Measurements from ENCODE around the gene C2orf49. TPM values are rescaled to one million over a fixed set of nuclear protein-coding genes. Genes with fewer than 3 reads are reported as not detected.

C2orf49 gene
- total and polyA plus RNA-seq, 10 of the 15 experiments (the other 5 are each of a cell fraction or from before 2014, with no cell fraction given) = 7.2 to 24.2 (median 15.5) TPM

DNA sequence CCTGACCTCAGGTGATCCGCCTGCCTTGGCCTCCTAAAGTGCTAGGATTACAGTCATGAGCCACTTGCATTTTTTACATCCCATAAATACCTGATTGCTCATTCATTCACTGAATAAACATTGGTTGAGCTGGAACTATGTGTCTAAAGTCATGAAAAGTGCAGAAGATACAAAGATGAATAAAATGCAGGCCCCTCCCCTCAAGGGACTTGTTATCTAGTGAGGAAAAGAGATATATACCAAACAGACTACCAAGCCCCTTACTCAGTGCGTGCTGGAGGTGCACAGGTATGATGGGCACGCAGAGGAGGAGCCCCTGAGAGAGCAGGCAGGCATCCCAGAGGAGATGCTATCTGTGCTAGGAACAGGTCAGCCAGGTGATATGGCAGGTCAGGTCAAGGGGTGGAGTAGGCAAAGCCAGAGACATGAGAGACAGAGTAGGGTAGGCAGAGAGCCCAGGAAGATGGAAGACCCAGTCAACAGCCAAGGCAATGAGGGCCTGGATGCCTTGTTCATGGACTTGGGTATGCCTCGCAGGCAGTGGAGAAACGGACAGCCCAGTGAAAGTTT lies 53.8 kb downstream of the C2orf49 start:
- H4K20me1 ChIP-seq (ENCODE audit: control insufficient read depth, insufficient read depth) = no peaks in the 10 kb centered on the region
- WGBS (ENCODE audit: insufficient coverage, insufficient replicate concordance, low lambda C conversion rate, missing lambda C conversion rate) = 27% methylated on average over 5 of the region's 5 CpGs
- no peaks in the 10 kb centered on the region for H3K79me2 ChIP-seq (ENCODE audit: control insufficient read depth, insufficient read depth, low read length)
- ChIA-PET CTCF (no interaction called here), SMC1A (ENCODE audit: uncharacterized antibody, unreplicated experiment) (no interaction called here), RAD21 (ENCODE audit: unreplicated experiment) (interaction anchor here (0.9 kb wide), 1 partner anchor 24 kb away, joined by 3 read pairs; no protein-coding TSS in a partner anchor), POLR2A (no interaction called here)
- no peak overlapping the region for H2AFZ ChIP-seq (ENCODE audit: control insufficient read depth, low read depth, low read length)
- DNase-seq (ENCODE audit: low read depth, low spot score) = no peak
- intact Hi-C loops (cut with micrococcal nuclease; ENCODE audit: unreplicated experiment) (no loop called here), in situ Hi-C loops (cut with MboI) (no loop called here)
- H3K9ac ChIP-seq (ENCODE audit: control insufficient read depth, insufficient read depth, low read length) = no peak overlapping the region
- FAIRE-seq = no peak
- H3K27me3 ChIP-seq (replicated peaks in 1 of 2; ENCODE audit: control insufficient read depth in 2 of 2, insufficient read depth in 2 of 2, low read length in 1 of 2) = peaks cover 0 to 3% of the 10 kb centered on the region in 2 experiments; a peak in 1 of 4 replicates
- no peak overlapping the region for H3K27ac ChIP-seq (ENCODE audit: control insufficient read depth, insufficient read depth)
- H3K36me3 ChIP-seq (ENCODE audit: control insufficient read depth in 2 of 2, insufficient read depth in 2 of 2, low read length in 1 of 2) = no peaks in the 10 kb centered on the region
- TF ChIP-seq RB1 (IDR thresholded peaks at IDR 0.05; ENCODE audit: borderline replicate concordance) = no peak
- no peak for TF ChIP-seq MTA2 (IDR thresholded peaks at IDR 0.05; ENCODE audit: low read depth)
- no peak for TF ChIP-seq MTA3 (IDR thresholded peaks at IDR 0.05; ENCODE audit: borderline replicate concordance, low read length)
- TF ChIP-seq, protein P1, sequence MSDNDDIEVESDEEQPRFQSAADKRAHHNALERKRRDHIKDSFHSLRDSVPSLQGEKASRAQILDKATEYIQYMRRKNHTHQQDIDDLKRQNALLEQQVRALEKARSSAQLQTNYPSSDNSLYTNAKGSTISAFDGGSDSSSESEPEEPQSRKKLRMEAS (IDR thresholded peaks at IDR 0.05; ENCODE audit: low read depth, low read length) = no peak
- TF ChIP-seq, protein P2, sequence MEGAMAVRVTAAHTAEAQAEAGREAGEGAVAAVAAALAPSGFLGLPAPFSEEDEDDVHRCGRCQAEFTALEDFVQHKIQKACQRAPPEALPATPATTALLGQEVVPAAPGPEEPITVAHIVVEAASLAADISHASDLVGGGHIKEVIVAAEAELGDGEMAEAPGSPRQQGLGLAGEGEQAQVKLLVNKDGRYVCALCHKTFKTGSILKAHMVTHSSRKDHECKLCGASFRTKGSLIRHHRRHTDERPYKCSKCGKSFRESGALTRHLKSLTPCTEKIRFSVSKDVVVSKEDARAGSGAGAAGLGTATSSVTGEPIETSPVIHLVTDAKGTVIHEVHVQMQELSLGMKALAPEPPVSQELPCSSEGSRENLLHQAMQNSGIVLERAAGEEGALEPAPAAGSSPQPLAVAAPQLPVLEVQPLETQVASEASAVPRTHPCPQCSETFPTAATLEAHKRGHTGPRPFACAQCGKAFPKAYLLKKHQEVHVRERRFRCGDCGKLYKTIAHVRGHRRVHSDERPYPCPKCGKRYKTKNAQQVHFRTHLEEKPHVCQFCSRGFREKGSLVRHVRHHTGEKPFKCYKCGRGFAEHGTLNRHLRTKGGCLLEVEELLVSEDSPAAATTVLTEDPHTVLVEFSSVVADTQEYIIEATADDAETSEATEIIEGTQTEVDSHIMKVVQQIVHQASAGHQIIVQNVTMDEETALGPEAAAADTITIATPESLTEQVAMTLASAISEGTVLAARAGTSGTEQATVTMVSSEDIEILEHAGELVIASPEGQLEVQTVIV (IDR thresholded peaks at IDR 0.05; ENCODE audit: borderline replicate concordance, partially characterized antibody) = no peak
- TF ChIP-seq CREM (IDR thresholded peaks at IDR 0.05; ENCODE audit: low read depth) = no peak
- TF ChIP-seq SUZ12 (IDR thresholded peaks at IDR 0.05; ENCODE audit: unreplicated experiment) = no peak
- no peak for TF ChIP-seq EED (IDR thresholded peaks at IDR 0.05; ENCODE audit: low read depth)
- TF ChIP-seq, protein P3, sequence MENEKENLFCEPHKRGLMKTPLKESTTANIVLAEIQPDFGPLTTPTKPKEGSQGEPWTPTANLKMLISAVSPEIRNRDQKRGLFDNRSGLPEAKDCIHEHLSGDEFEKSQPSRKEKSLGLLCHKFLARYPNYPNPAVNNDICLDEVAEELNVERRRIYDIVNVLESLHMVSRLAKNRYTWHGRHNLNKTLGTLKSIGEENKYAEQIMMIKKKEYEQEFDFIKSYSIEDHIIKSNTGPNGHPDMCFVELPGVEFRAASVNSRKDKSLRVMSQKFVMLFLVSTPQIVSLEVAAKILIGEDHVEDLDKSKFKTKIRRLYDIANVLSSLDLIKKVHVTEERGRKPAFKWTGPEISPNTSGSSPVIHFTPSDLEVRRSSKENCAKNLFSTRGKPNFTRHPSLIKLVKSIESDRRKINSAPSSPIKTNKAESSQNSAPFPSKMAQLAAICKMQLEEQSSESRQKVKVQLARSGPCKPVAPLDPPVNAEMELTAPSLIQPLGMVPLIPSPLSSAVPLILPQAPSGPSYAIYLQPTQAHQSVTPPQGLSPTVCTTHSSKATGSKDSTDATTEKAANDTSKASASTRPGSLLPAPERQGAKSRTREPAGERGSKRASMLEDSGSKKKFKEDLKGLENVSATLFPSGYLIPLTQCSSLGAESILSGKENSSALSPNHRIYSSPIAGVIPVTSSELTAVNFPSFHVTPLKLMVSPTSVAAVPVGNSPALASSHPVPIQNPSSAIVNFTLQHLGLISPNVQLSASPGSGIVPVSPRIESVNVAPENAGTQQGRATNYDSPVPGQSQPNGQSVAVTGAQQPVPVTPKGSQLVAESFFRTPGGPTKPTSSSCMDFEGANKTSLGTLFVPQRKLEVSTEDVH (IDR thresholded peaks at IDR 0.05; ENCODE audit: low read depth, partially characterized antibody) = no peak
- no peak for TF ChIP-seq MXI1 (IDR thresholded peaks at IDR 0.05; ENCODE audit: low read depth, low read length)
- no peak for TF ChIP-seq POLR2AphosphoS5 (IDR thresholded peaks at IDR 0.05; ENCODE audit: low read length)
- TF ChIP-seq, protein P4, sequence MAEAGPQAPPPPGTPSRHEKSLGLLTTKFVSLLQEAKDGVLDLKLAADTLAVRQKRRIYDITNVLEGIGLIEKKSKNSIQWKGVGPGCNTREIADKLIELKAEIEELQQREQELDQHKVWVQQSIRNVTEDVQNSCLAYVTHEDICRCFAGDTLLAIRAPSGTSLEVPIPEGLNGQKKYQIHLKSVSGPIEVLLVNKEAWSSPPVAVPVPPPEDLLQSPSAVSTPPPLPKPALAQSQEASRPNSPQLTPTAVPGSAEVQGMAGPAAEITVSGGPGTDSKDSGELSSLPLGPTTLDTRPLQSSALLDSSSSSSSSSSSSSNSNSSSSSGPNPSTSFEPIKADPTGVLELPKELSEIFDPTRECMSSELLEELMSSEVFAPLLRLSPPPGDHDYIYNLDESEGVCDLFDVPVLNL (IDR thresholded peaks at IDR 0.05; ENCODE audit: low read depth, low read length) = no peak
- no peak for TF ChIP-seq BCL11A (IDR thresholded peaks at IDR 0.05; ENCODE audit: low read depth, low read length)
- H3K4me1 ChIP-seq (ENCODE audit: control insufficient read depth, insufficient read depth, low read length) = no peaks in the 10 kb centered on the region
- H3K9me3 ChIP-seq (replicated peaks; ENCODE audit: control insufficient read depth, insufficient read depth, low read length) = no peaks in the 10 kb centered on the region
- H3K4me2 ChIP-seq (ENCODE audit: control insufficient read depth, insufficient read depth) = no peak overlapping the region
- no peak overlapping the region for H3K4me3 ChIP-seq
- ATAC-seq = no peak
- no TSS peak for BruUV-seq (replicated peaks)

Measured in GM12878 (cell line).